Stimulated activated effector memory CD8-positive, alpha-beta T cell treated with anti-CD3 and anti-CD28 coated beads, Interleukin-12 subunit alpha, Interleukin-12 subunit beta, amount 100 ng/mL, for 72 hours (primary cell): ENCODE measurements around the gene ACO1.

Source experiments
- ATAC-seq: fragments of 150-1000 bp; cut with Tn5 transposase; 2 replicates; pipeline ENCODE4 v1.10.0; 2021
- DNase-seq, 2 donors: peaks; one replicate each; pipeline ENCODE4 v3.0.0; 2021 to 2022; ENCODE audit warnings: low spot score in 2 of 2
- H3K27ac Mint-ChIP-seq: one replicate; pipeline ENCODE4 v1.8.0; 2022; ENCODE audit warnings: mild to moderate bottlenecking, mixed read lengths
- H3K36me3 Mint-ChIP-seq: one replicate; pipeline ENCODE4 v1.8.0; 2022; ENCODE audit warnings: mild to moderate bottlenecking, mixed read lengths
- H3K4me1 Mint-ChIP-seq: one replicate; pipeline ENCODE4 v1.8.0; 2022; ENCODE audit warnings: mixed read lengths
- H3K4me3 Mint-ChIP-seq: one replicate; pipeline ENCODE4 v1.8.0; 2022; ENCODE audit warnings: mild to moderate bottlenecking, mixed read lengths
- H3K9me3 Mint-ChIP-seq: one replicate; pipeline ENCODE4 v1.8.0; 2022; ENCODE audit warnings: mixed read lengths

Gene ACO1

DNA sequence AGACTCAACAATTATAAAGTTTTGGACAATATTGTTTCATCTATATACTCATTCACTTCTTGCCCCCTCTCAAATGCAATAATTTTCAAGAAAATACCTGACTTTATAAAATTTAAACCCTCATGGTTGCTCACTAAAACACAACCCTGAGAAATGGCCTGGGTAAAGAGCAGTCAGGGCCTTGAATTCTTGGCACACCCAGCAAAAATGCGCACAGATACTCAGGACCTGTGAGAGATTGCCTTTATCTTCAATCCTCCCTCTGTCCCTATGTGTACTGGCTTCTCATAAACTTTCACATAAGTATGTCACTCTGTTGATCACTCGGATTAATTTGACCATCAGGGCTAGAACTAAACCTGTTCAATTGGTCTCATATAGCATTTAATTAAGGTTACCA, 12.8 kb upstream of the ACO1 start:
- Mint-ChIP-seq H3K27ac (no peak overlapping the region), H3K4me1 (no peaks in the 10 kb centered on the region), H3K4me3 (no peak overlapping the region), H3K9me3 (no peaks in the 10 kb centered on the region), H3K36me3 (no peaks in the 10 kb centered on the region)
- DNase-seq (no peak), ATAC-seq (no peak)

DNA sequence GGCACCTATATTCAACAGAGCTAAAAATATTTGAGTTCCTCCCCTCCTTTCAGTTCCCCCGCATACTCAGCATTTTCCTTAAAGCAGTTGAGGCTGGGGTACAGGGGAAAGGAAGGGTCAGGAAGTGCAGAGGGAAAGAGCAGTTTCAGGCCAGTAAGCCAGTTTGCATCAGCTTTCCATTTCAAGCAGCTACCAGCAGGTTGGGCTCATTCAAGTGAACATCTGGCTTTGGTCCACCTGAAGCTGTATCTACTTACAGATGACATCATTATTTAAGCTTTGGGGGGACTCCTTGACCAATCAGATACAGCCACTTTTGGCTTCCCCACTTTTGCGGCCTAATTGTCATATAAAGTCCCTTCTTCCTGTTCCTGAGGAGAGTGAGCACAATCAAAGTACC, 8.2 kb upstream of the ACO1 start:
- ATAC-seq (no peak), DNase-seq (peak in 1 of 2 donors; percentile 30)
- H3K4me1 Mint-ChIP-seq = peaks cover 7% of the 10 kb centered on the region
- no peak overlapping the region for H3K27ac Mint-ChIP-seq
- H3K4me3 Mint-ChIP-seq = no peak overlapping the region
- H3K36me3 Mint-ChIP-seq = no peaks in the 10 kb centered on the region
- H3K9me3 Mint-ChIP-seq = no peaks in the 10 kb centered on the region

DNA sequence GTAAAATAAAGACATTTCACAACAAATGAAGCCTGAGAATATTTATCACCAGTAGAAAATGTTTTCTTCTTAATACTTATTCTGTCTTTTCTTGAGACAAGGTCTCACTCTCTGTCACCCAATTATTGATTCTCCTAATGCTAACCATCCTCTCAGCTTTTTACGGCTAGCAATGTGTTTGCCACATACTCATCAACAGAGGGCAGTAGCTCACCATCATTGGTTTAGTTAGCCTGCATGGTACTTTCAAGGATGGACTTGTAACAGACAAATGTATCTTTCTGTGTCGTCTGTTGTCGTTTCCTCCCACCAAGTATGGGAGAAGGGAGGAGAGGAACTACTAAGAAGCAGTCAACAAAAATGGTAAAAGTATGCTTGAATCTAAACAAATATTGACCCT, 5.9 kb upstream of the ACO1 start:
- peak overlapping the region; percentile 6 for H3K4me3 Mint-ChIP-seq
- peak; percentile 15 to 53 for DNase-seq
- H3K9me3 Mint-ChIP-seq = no peaks in the 10 kb centered on the region
- peaks cover 9% of the 10 kb centered on the region for H3K4me1 Mint-ChIP-seq
- no peaks in the 10 kb centered on the region for H3K36me3 Mint-ChIP-seq
- peak; percentile 84 for ATAC-seq
- no peak overlapping the region for H3K27ac Mint-ChIP-seq

DNA sequence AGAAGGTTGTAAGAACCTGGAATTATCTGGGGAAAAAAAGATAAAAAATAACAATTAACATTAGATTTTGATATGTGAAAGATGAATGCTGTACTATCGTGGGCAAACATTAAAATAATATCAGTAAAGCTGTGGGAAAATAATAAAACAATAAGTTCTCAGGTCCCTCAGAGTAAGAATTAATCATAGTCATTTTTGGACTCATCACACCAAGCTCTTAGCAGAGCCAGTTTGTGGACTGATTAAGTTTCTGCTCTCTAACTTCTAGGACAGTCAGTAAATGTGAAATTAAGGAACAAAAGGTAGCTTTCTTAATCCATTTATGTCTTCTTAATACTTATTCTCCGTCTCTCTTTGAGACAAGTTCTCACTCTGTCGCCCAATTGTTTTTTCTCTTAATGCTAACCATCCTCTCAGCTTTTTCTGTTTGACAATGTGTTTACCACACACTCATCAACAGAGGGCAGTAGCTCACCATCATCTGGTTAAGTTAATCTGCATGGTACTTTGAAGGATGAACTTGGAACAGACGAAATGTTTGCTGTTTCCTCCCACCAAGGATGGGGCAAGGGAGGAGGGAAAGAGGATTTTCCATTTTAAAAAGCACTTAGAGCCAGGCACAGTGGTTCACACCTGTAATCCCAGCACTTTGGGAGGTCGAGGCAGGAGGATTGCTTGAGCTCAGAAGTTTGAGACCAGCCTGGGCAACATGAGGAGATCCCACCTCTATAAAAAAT, 5.3 kb upstream of the ACO1 start:
- Mint-ChIP-seq H3K4me1 (peaks cover 12% of the 10 kb centered on the region), H3K4me3 (peak overlapping the region; percentile 6), H3K36me3 (no peaks in the 10 kb centered on the region), H3K27ac (no peak overlapping the region), H3K9me3 (no peaks in the 10 kb centered on the region)
- peak; percentile 21 to 57 for DNase-seq
- peak; percentile 85 for ATAC-seq

DNA sequence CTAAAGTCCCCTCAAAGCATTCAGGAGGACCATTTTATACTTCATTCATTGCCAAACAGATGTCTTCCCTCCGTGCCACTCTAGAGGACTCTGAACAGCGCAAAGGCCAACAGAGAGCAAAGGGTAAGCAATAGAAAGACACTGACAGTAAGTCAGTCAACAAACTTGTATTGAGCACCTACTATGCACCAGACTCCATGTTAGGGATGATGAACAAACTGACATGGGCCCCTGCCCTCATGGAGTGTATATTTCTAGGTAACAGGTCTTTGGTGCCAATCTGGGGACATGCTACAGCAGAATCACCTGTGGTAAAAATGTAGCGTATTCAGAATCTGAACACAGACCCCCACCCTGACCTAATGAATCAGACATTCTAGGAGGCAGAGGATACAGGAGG, 3.5 kb upstream of the ACO1 start:
- no peak overlapping the region for H3K27ac Mint-ChIP-seq
- peaks cover 12% of the 10 kb centered on the region for H3K4me1 Mint-ChIP-seq
- H3K4me3 Mint-ChIP-seq = no peak overlapping the region
- H3K9me3 Mint-ChIP-seq = no peaks in the 10 kb centered on the region
- ATAC-seq (no peak), DNase-seq (peak in 1 of 2 donors; percentile 44)
- no peaks in the 10 kb centered on the region for H3K36me3 Mint-ChIP-seq

DNA sequence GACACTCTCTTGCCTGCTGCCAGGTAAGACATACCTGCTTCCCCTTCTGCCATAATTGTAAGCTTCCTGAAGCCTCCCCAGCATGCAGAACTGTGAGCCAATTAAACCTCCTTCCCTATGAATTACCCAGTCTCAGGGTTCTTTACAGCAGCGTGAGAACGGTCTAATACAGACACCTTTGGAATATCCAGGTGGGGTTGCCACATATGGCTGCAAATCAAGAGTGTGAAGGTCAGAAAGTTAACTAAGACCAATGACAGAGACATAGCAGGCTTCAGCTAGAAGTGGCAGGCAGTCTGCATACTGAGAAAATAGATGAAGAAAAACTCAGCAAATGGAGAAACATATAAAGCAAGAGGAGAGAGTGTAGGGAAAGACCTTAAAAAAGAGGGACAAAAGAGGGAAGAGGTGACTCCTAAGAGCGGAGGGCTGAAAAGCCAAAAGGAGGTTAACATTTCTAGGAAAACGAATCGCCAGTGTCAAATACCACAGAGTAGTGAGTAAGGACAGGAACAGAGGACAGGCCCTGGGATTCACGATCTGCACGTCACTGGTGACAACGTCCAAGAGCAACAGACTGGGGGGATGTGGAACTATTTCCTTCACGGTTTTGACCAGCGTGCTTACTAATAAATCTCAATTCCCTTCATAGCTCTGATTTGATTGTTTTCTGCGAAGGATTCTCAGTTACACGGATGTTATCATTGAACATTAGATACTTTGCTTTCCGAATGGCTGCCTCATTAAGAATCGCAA, 1.7 kb upstream of the ACO1 start:
- Mint-ChIP-seq H3K4me3 (no peak overlapping the region), H3K36me3 (no peaks in the 10 kb centered on the region), H3K9me3 (no peaks in the 10 kb centered on the region), H3K4me1 (peaks cover 12% of the 10 kb centered on the region), H3K27ac (no peak overlapping the region)
- ATAC-seq (no peak), DNase-seq (peak in 1 of 2 donors; percentile 37)

DNA sequence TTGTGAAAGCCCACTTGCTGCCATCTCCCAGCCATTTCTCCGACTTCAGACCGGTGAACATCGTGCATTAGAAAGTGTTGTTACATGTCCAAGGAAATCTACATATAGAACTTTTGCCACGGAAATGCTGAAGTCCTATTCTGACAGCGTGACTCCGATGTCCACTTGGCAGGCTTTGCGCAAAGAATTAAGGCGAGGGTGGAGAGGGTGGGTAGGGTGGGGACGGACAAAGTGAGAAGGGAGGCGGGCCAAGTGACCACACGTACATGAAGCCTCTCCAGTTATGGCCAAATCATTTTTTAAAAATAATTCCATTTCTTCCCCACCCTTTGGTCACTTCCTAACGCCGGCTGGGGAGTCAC, 460 bp upstream of the ACO1 start:
- peaks cover 6% of the 10 kb centered on the region for H3K4me1 Mint-ChIP-seq
- H3K9me3 Mint-ChIP-seq = no peaks in the 10 kb centered on the region
- DNase-seq (no peak), ATAC-seq (no peak)
- H3K36me3 Mint-ChIP-seq = no peaks in the 10 kb centered on the region
- peak overlapping the region; percentile 78 for H3K4me3 Mint-ChIP-seq
- no peak overlapping the region for H3K27ac Mint-ChIP-seq

DNA sequence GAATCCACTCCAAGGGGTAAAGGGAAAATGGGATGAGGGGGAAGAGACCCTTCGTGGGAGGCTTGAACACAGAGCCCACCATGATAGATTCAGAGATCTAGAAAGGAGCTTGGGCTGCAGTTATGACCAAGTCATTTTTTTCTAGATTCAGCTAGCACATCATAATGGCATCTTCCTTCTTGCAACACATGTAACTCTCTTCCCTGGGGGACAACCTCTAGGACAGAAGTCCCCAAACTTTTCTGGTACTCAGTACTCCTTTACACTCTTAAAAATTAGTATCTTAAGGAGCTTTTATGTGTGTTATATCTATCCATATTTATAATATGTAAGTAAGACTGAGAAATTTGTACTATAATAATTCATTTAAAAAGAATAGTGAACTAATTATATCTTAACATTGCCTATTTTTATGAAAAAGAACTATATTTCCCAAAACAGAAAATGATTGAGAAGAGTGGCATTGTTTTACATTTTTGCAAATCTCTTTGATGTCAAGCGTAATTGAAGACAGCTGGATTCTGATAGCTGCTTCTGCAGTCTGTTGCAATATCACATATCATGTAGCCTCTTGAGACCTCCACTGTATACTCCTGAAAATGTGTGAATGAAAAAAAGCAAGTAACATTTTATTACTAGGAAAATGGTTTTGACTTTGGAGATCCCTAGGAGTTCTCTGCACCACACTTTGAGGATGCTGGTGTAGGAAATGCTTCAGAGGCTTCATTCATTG, 875 bp downstream of the ACO1 start:
- DNase-seq = no peak
- Mint-ChIP-seq H3K4me3 (peak overlapping the region; percentile 78), H3K27ac (no peak overlapping the region), H3K36me3 (no peaks in the 10 kb centered on the region), H3K4me1 (peaks cover 6% of the 10 kb centered on the region), H3K9me3 (no peaks in the 10 kb centered on the region)
- no peak for ATAC-seq

DNA sequence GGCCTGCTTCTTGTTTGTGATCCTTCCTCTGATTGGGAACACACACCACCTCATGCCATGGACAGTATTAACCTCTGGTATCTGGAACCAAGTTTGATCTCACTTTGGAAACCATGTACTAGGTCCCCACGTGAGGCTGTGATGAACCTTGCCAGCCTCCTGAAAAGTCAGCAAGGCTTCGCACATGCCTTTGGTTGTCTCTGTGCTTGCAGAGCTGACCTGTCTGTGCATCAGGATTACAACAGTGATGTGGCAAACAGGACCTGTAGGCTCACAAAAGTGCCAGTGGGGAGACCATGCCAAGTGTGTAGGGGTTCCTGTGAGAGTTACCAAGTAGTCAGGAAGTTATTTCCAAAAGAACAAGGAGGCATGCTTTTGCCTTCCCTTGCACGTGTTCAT, 1.4 kb downstream of the ACO1 start:
- Mint-ChIP-seq H3K9me3 (no peaks in the 10 kb centered on the region), H3K36me3 (no peaks in the 10 kb centered on the region), H3K27ac (no peak overlapping the region), H3K4me1 (peaks cover 6% of the 10 kb centered on the region), H3K4me3 (no peak overlapping the region)
- DNase-seq (no peak), ATAC-seq (no peak)

DNA sequence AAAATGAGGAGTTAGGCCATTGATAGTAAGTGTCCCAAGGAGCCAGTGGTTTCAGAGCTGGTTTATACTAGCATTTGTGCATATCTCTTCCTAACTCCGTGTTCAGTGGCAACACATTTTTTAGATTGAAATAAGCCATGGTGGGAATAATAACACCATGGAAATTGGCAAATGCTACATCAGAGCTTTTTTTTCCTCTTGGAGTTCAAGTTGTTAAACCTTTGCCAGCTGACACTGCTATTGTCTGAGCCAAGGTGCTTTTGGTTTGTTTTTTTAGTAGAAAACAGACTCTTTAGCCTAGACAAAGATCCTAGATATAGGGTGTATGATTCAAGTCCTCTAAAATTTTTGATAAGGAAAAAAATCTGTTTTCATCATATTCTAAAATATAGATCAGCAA, 2.8 kb downstream of the ACO1 start:
- no peak overlapping the region for H3K27ac Mint-ChIP-seq
- no peak overlapping the region for H3K4me3 Mint-ChIP-seq
- no peaks in the 10 kb centered on the region for H3K36me3 Mint-ChIP-seq
- no peak for DNase-seq
- H3K9me3 Mint-ChIP-seq = no peaks in the 10 kb centered on the region
- H3K4me1 Mint-ChIP-seq = peaks cover 6% of the 10 kb centered on the region
- ATAC-seq = no peak

DNA sequence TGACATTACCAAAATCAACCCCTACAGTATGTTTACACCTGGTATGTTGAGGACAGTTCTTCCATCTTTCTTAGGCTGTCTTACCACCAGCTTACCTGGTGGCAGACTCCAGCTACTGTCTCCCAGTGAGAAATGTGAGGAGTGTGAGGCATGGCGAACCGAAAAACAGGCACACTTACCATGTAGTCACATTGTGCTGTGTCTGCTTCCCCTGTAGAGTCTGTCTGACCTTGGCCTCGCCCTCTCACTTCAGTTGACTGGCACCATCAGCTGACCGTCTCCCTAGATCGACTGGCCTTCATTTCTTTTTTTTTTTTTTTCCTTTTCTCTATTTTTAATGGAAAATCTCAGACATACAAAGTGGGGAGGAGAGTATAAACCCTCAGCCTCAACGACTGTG, 4.9 kb downstream of the ACO1 start:
- H3K36me3 Mint-ChIP-seq = no peaks in the 10 kb centered on the region
- ATAC-seq (no peak), DNase-seq (no peak)
- H3K4me1 Mint-ChIP-seq = no peaks in the 10 kb centered on the region
- H3K4me3 Mint-ChIP-seq = no peak overlapping the region
- H3K9me3 Mint-ChIP-seq = no peaks in the 10 kb centered on the region
- no peak overlapping the region for H3K27ac Mint-ChIP-seq

DNA sequence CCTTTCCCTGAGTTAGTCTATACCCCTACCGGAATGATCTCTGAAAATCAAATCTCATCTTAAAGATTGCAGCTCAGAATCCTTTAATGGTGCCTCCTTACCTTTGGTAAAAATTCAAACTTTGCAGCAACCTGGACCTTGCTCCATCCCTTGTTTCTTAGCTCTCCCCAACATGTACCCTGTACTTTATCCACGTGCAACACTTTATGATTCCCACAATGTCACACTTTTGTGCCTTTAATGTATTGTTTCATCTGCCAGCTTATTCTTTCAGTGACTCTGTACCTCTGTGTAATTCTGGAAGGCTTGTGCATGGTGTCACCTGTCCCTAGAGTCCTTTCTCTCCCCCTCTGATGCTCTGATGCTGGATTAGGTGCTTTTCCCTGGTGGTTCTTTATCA, 9.5 kb downstream of the ACO1 start:
- Mint-ChIP-seq H3K4me3 (no peak overlapping the region), H3K9me3 (no peaks in the 10 kb centered on the region), H3K4me1 (no peaks in the 10 kb centered on the region), H3K36me3 (no peaks in the 10 kb centered on the region), H3K27ac (no peak overlapping the region)
- ATAC-seq (no peak), DNase-seq (no peak)

DNA sequence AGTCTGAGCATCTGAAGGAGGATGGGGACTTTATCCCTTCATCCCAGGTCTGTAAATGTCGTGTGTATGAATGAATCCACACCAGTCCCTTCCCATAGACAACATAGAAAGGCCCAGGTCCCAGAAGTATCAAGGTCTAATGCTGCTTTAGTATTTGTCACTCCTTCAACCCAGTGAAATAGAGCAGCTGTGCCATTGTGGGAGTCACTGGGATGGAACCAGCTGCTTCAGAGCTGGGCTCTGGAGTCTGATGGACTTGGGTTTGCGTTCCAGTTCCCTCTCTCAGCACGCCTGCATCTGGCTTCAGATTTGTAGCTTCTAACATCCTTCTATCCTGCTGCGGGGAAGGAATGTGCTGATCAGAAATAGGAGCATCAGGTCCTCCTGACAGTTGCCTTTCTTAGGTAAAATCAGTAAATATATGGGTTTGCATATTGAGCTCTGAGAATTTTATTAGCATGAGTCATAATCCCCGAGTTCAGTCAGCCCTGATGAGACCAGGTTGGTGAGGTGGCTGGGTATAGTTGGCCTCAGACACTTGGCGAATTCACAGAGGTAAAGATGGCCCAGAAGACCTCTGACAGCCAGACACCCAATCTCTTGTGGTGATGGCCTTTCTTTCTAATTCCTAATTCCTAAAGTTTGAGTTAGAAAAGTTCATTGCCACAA, 10.1 kb downstream of the ACO1 start:
- no peaks in the 10 kb centered on the region for H3K9me3 Mint-ChIP-seq
- DNase-seq = no peak
- peak; percentile 44 for ATAC-seq
- no peaks in the 10 kb centered on the region for H3K4me1 Mint-ChIP-seq
- H3K36me3 Mint-ChIP-seq = no peaks in the 10 kb centered on the region
- no peak overlapping the region for H3K4me3 Mint-ChIP-seq
- no peak overlapping the region for H3K27ac Mint-ChIP-seq

DNA sequence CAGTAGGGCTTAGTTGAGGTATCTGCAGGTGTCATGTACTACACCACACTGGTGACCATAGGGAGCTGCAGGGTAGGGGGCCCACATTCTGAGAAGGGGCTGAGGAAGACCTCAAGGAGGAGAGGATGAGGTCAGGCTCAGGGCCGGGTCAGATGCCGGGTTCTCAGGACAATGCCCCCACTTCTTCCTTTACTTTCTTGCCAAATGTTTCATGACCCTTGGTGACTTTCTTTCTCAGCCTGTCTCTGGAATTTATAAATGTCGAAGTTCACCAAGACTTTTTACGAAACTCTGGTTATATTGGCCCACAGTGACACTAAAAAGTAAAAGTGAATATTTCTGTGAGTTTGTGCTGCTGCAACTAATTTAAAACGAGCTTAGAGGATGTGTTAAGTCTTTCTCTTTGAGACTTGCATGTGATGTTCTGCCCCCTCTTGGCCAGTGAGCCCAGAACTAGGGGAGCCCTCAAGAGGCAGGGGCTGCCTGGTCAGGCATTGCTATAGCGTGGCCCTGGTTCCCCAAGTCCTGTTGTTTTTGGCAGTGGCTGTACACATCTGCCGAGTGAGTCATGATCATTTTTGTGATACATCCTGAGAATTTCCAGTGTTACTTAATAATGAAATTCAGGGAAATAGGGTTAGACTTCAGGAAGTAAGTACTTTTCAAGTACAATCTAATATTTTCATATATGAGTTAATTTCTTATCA, 11.2 kb downstream of the ACO1 start:
- Mint-ChIP-seq H3K4me3 (no peak overlapping the region), H3K27ac (no peak overlapping the region), H3K9me3 (no peaks in the 10 kb centered on the region), H3K36me3 (no peaks in the 10 kb centered on the region), H3K4me1 (no peaks in the 10 kb centered on the region)
- ATAC-seq (no peak), DNase-seq (no peak)

DNA sequence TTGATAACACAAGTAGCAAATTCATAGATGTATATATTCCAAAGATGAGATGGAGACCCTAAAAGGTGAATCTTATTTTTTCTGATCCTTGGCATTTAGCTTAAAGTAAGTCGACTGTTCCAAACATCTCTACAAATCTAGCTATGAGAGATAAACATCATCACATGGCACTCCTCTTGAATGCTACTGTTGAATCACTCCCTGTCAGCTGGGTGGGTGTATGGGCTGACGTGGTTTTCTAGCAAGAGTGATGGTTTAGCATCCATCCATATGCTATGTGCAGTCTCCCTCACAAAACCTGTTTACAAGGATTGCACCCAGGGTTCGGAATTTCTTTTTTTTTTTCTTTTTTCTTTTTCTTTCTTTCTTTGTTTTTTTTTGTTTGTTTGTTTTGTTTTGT, 13.8 kb downstream of the ACO1 start:
- peak; percentile 48 for ATAC-seq
- H3K27ac Mint-ChIP-seq = no peak overlapping the region
- H3K9me3 Mint-ChIP-seq = no peaks in the 10 kb centered on the region
- H3K4me1 Mint-ChIP-seq = peaks cover 7% of the 10 kb centered on the region
- no peak for DNase-seq
- H3K4me3 Mint-ChIP-seq = no peak overlapping the region
- H3K36me3 Mint-ChIP-seq = peaks cover 6% of the 10 kb centered on the region
